Karpas-422 (cell line): ENCODE results near the gene CMC4. TPM values are rescaled to one million over a fixed set of nuclear protein-coding genes. Genes with fewer than 3 reads are reported as not detected.
A peak's percentile ranks its signal among the peaks of the same experiment; 100 is the strongest.

ENCODE experiments used
- DNase-seq: peaks from one replicate; pipeline ENCODE4 v3.0.0-alpha.2; 2015
- H2AFZ ChIP-seq: fragments of 200-600 bp; sonication (generic); 2 replicates; pipeline ENCODE4 v1.6.1; 2014; ENCODE audit warnings: antibody characterized with exemption, low read length, mixed read lengths
- H3K27ac ChIP-seq: fragments of 200-600 bp; sonication (generic); 2 replicates; pipeline ENCODE4 v1.5.1; 2014; ENCODE audit warnings: mild to moderate bottlenecking, low read length, moderate library complexity
- H3K27me3 ChIP-seq: fragments of 200-600 bp; sonication (generic); 2 replicates; pipeline ENCODE4 v1.6.1; 2014; ENCODE audit warnings: low read length, mixed read lengths
- H3K36me3 ChIP-seq: fragments of 200-600 bp; sonication (generic); 2 replicates; pipeline ENCODE4 v1.6.1; 2014; ENCODE audit warnings: low read length, mixed read lengths; ENCODE audit not compliant: insufficient read depth
- H3K4me1 ChIP-seq: fragments of 200-600 bp; sonication (generic); 2 replicates; pipeline ENCODE4 v1.6.1; 2014; ENCODE audit warnings: mild to moderate bottlenecking, low read length, mixed read lengths
- H3K4me2 ChIP-seq: fragments of 200-600 bp; sonication (generic); 2 replicates; pipeline ENCODE4 v1.6.1; 2014; ENCODE audit warnings: low read length, low read depth, mild to moderate bottlenecking; ENCODE audit not compliant: poor library complexity, severe bottlenecking
- H3K4me3 ChIP-seq: fragments of 200-600 bp; sonication (generic); 2 replicates; pipeline ENCODE4 v1.5.1; 2014; ENCODE audit warnings: mild to moderate bottlenecking, antibody characterized with exemption, low read length, mixed read lengths
- H3K79me2 ChIP-seq: fragments of 200-600 bp; sonication (generic); 2 replicates; pipeline ENCODE4 v1.6.1; 2014; ENCODE audit warnings: mild to moderate bottlenecking, low read length, mixed read lengths
- H3K9ac ChIP-seq: fragments of 200-600 bp; sonication (generic); 2 replicates; pipeline ENCODE4 v1.6.0; 2014; ENCODE audit warnings: low read length
- H3K9me2 ChIP-seq: fragments of 200-600 bp; sonication (generic), shearing (Covaris generic); replicated peaks from 2 replicates; pipeline ENCODE4 v1.6.0; 2014; ENCODE audit warnings: mild to moderate bottlenecking, low read length, moderate library complexity; ENCODE audit not compliant: insufficient read depth
- H3K9me3 ChIP-seq: fragments of 300-700, 200-600 bp; sonication (generic); 2 replicates; pipeline ENCODE4 v1.6.1; 2014; ENCODE audit warnings: low read length, mixed read lengths
- H4K20me1 ChIP-seq: fragments of 200-600 bp; sonication (generic); 2 replicates; pipeline ENCODE4 v1.6.1; 2014; ENCODE audit warnings: mild to moderate bottlenecking, antibody characterized with exemption, low read length, low read depth; ENCODE audit not compliant: insufficient read depth
- total RNA-seq: library from RNA; depleted of rRNA; stranded (reverse); fragments of >200 nt; shearing (Covaris generic); gene quantifications from 2 replicates; pipeline ENCODE4 v1.2.3, GENCODE V29; 2014; ENCODE audit warnings: low replicate concordance

Gene CMC4
- total RNA-seq, 1 experiment from 2014 or later = 15.8 TPM

- H3K27me3 ChIP-seq = no peaks in the 10 kb centered on the region
- H4K20me1 ChIP-seq = no peaks in the 10 kb centered on the region
- H3K79me2 ChIP-seq = peaks cover 9% of the 10 kb centered on the region
- no peak overlapping the region for H3K4me2 ChIP-seq
- H2AFZ ChIP-seq = no peak overlapping the region
- no peak overlapping the region for H3K4me3 ChIP-seq
- H3K36me3 ChIP-seq = no peaks in the 10 kb centered on the region
- H3K9me3 ChIP-seq = no peaks in the 10 kb centered on the region
- no peak overlapping the region for H3K27ac ChIP-seq
- DNase-seq = no peak
- H3K9ac ChIP-seq = no peak overlapping the region
- H3K9me2 ChIP-seq = no peaks in the 10 kb centered on the region
- H3K4me1 ChIP-seq = peaks cover 16% of the 10 kb centered on the region
Measured at GRCh38 chrX:155052738-155053498, 18.0 kb downstream of the CMC4 start.

GRCh38 chrX:155048977-155049619 lies 21.8 kb downstream of the CMC4 start:
- no peaks in the 10 kb centered on the region for H3K9me2 ChIP-seq
- peak; percentile 86 for DNase-seq

GRCh38 chrX:155046811-155047528 lies 24.0 kb downstream of the CMC4 start:
- no peak overlapping the region for H3K27ac ChIP-seq
- peaks cover 18% of the 10 kb centered on the region for H3K4me1 ChIP-seq
- H3K79me2 ChIP-seq = peaks cover 34% of the 10 kb centered on the region
- H3K27me3 ChIP-seq = no peaks in the 10 kb centered on the region
- no peak overlapping the region for H3K4me2 ChIP-seq
- no peaks in the 10 kb centered on the region for H3K9me3 ChIP-seq
- H3K4me3 ChIP-seq = no peak overlapping the region
- DNase-seq = no peak
- H3K9me2 ChIP-seq = no peaks in the 10 kb centered on the region
- no peaks in the 10 kb centered on the region for H3K36me3 ChIP-seq
- no peaks in the 10 kb centered on the region for H4K20me1 ChIP-seq
- no peak overlapping the region for H2AFZ ChIP-seq
- no peak overlapping the region for H3K9ac ChIP-seq

More at GRCh38 chrX:155048977-155049619, 21.8 kb downstream of the CMC4 start:
- Histone ChIP-seq H3K4me3 (no peak overlapping the region), H3K36me3 (no peaks in the 10 kb centered on the region), H2AFZ (no peak overlapping the region), H3K4me1 (peaks cover 4% of the 10 kb centered on the region; the same call in 1 of the 2 replicates), H3K9ac (no peak overlapping the region), H3K27ac (no peak overlapping the region), H3K4me2 (no peak overlapping the region), H4K20me1 (no peaks in the 10 kb centered on the region), H3K27me3 (no peaks in the 10 kb centered on the region), H3K9me3 (no peaks in the 10 kb centered on the region), H3K79me2 (peaks cover 16% of the 10 kb centered on the region)

- H3K36me3 ChIP-seq = no peaks in the 10 kb centered on the region
- peaks cover 37% of the 10 kb centered on the region for H3K79me2 ChIP-seq
- peaks cover 18% of the 10 kb centered on the region for H3K4me1 ChIP-seq
- H3K9me2 ChIP-seq = no peaks in the 10 kb centered on the region
- H3K4me2 ChIP-seq = no peak overlapping the region
- H4K20me1 ChIP-seq = no peaks in the 10 kb centered on the region
- no peak overlapping the region for H2AFZ ChIP-seq
- H3K9me3 ChIP-seq = no peaks in the 10 kb centered on the region
- no peak overlapping the region for H3K9ac ChIP-seq
- no peak overlapping the region for H3K27ac ChIP-seq
- H3K27me3 ChIP-seq = no peaks in the 10 kb centered on the region
- no peak for DNase-seq
- no peak overlapping the region for H3K4me3 ChIP-seq
Measured at GRCh38 chrX:155046129-155046810, 24.7 kb downstream of the CMC4 start.

GRCh38 chrX:155035688-155036087 lies 35.2 kb downstream of the CMC4 start:
- Histone ChIP-seq H3K4me3 (no peak overlapping the region), H3K4me1 (no peaks in the 10 kb centered on the region), H3K79me2 (peaks cover 71% of the 10 kb centered on the region), H3K27ac (no peak overlapping the region), H2AFZ (no peak overlapping the region), H3K4me2 (no peak overlapping the region), H3K9me2 (no peaks in the 10 kb centered on the region), H4K20me1 (no peaks in the 10 kb centered on the region), H3K9me3 (peaks cover 14% of the 10 kb centered on the region), H3K9ac (no peak overlapping the region), H3K36me3 (peaks cover 38% of the 10 kb centered on the region), H3K27me3 (no peaks in the 10 kb centered on the region)
- no peak for DNase-seq

GRCh38 chrX:155031657-155032056 lies 39.3 kb downstream of the CMC4 start:
- peaks cover 33% of the 10 kb centered on the region for H3K36me3 ChIP-seq
- no peak overlapping the region for H3K27ac ChIP-seq
- H3K4me3 ChIP-seq = no peak overlapping the region
- H3K79me2 ChIP-seq = peaks cover 68% of the 10 kb centered on the region
- H3K4me2 ChIP-seq = no peak overlapping the region
- peaks cover 10% of the 10 kb centered on the region for H3K9me3 ChIP-seq
- H2AFZ ChIP-seq = no peak overlapping the region
- peaks cover 10% of the 10 kb centered on the region for H3K4me1 ChIP-seq
- no peak for DNase-seq
- no peak overlapping the region for H3K9ac ChIP-seq
- no peaks in the 10 kb centered on the region for H3K9me2 ChIP-seq
- no peaks in the 10 kb centered on the region for H4K20me1 ChIP-seq
- H3K27me3 ChIP-seq = no peaks in the 10 kb centered on the region

- peak overlapping the region; percentile 73 for H3K4me2 ChIP-seq
- H3K36me3 ChIP-seq = 0 out of 2 replicates have a peak, but pooled peaks cover 7% of the 10 kb centered on the region
- H3K9me3 ChIP-seq = no peaks in the 10 kb centered on the region; the same call in 1 of the 2 replicates
- peaks cover 52% of the 10 kb centered on the region for H3K79me2 ChIP-seq
- H3K9me2 ChIP-seq = no peaks in the 10 kb centered on the region
- no peaks in the 10 kb centered on the region for H3K27me3 ChIP-seq
- peak overlapping the region; percentile 84 for H3K9ac ChIP-seq
- peaks cover 12% of the 10 kb centered on the region for H3K4me1 ChIP-seq
- H4K20me1 ChIP-seq = no peaks in the 10 kb centered on the region
- H3K27ac ChIP-seq = no peak overlapping the region
- 0 out of 2 replicates have a peak overlapping the region, but pooled peaks have one; percentile 64 for H2AFZ ChIP-seq
- DNase-seq = no peak
- H3K4me3 ChIP-seq = peak overlapping the region; percentile 78; the same call in 1 of the 2 replicates
Measured at GRCh38 chrX:155028877-155029291, 42.1 kb downstream of the CMC4 start.
